Measurements from ENCODE around the gene GCA. TPM values are rescaled to one million over a fixed set of nuclear protein-coding genes. Genes with fewer than 3 reads are reported as not detected.

Gene GCA
- total and polyA plus RNA-seq, 2 of the 13 experiments (the other 11 are each of a cell fraction or from before 2014, with no cell fraction given), result 42.0 to 48.3 TPM

DNA sequence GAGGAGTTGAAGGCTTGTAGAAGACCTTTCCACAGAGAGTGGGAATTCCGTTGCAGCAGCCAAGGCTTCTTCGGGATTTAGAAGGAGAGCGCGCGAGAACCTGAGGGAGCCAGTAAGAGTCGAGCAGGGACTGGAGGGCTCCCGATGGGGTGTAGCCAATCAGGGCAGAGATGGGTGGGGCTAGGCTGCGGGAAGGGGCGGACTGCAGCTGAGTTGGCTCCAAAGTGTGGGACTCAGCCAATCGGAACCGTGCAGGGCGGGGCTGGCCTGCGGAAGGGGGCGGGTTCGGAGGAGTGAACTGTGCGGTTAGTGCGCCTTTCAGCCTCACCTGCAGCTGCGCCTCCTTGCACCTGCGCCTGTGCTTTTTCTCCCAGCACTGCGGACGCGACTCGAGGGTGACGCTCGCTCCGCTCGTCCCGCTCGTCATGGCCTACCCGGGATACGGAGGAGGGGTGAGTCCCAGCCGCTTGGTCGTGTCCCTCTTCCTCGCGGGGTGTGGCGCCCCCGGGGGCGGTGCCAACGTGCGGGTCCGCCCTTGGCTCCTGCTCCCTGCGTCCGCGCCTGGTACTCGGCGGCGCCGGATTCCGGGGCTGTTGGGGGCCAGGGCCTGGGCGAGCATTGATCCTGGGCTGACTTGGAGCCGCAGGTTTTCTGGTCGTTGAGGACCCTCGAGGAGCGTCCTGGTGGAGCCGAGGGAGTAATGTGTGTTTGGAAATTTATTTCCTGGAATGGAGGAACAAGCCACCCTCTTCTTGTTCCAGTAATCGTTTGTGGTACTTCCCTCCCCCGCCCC, at the start of gene GCA (continued):
- TF ChIP-seq U2AF2 (IDR thresholded peaks at IDR 0.05; ENCODE audit: low read depth, low read length) (no peak), NFE2 (CRISPR knock-in tag; IDR thresholded peaks at IDR 0.05) (no peak), ZNF589 (CRISPR knock-in tag; conservative IDR thresholded peaks at IDR 0.05) (peak; percentile 80; the same call in 1 of the 2 replicates), SNAPC5 (CRISPR knock-in tag; IDR thresholded peaks at IDR 0.05; ENCODE audit: borderline replicate concordance) (0 out of 2 replicates have a peak, but pooled peaks have one; percentile 67), NR2F6 (IDR thresholded peaks at IDR 0.05) (no peak), NR2F6 (CRISPR knock-in tag; IDR thresholded peaks at IDR 0.05) (peak; percentile 33; the same call in 1 of the 2 replicates), NFYB (CRISPR knock-in tag; IDR thresholded peaks at IDR 0.05) (peak; percentile 91), KDM6A (CRISPR knock-in tag; IDR thresholded peaks at IDR 0.05; ENCODE audit: low read depth) (no peak), TEAD3 (CRISPR knock-in tag; optimal IDR thresholded peaks at IDR 0.05; ENCODE audit: borderline replicate concordance) (peak; percentile 52), ZFAT (CRISPR knock-in tag; conservative IDR thresholded peaks at IDR 0.05) (no peak), ZNF552 (CRISPR knock-in tag; IDR thresholded peaks at IDR 0.05; ENCODE audit: borderline replicate concordance) (peak; percentile 93), WIZ (CRISPR knock-in tag; IDR thresholded peaks at IDR 0.05) (peak; percentile 79), XRCC5 (optimal IDR thresholded peaks at IDR 0.05; ENCODE audit: low read length) (peak; percentile 89), AKAP8 (CRISPR knock-in tag; IDR thresholded peaks at IDR 0.05) (no peak), ATF7-NPFF (CRISPR knock-in tag; IDR thresholded peaks at IDR 0.05; ENCODE audit: low read depth) (peak; percentile 81), ZNF672 (CRISPR knock-in tag; IDR thresholded peaks at IDR 0.05) (no peak), HOXA9 (CRISPR knock-in tag; IDR thresholded peaks at IDR 0.05; ENCODE audit: borderline replicate concordance) (peak; percentile 78; the same call in 1 of the 2 replicates), PHB2 (IDR thresholded peaks at IDR 0.05; ENCODE audit: partially characterized antibody) (no peak)
- TF ChIP-seq, protein P1, sequence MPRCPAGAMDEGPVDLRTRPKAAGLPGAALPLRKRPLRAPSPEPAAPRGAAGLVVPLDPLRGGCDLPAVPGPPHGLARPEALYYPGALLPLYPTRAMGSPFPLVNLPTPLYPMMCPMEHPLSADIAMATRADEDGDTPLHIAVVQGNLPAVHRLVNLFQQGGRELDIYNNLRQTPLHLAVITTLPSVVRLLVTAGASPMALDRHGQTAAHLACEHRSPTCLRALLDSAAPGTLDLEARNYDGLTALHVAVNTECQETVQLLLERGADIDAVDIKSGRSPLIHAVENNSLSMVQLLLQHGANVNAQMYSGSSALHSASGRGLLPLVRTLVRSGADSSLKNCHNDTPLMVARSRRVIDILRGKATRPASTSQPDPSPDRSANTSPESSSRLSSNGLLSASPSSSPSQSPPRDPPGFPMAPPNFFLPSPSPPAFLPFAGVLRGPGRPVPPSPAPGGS (CRISPR knock-in tag; IDR thresholded peaks at IDR 0.05), result peak; percentile 97
- TF ChIP-seq, protein P2, sequence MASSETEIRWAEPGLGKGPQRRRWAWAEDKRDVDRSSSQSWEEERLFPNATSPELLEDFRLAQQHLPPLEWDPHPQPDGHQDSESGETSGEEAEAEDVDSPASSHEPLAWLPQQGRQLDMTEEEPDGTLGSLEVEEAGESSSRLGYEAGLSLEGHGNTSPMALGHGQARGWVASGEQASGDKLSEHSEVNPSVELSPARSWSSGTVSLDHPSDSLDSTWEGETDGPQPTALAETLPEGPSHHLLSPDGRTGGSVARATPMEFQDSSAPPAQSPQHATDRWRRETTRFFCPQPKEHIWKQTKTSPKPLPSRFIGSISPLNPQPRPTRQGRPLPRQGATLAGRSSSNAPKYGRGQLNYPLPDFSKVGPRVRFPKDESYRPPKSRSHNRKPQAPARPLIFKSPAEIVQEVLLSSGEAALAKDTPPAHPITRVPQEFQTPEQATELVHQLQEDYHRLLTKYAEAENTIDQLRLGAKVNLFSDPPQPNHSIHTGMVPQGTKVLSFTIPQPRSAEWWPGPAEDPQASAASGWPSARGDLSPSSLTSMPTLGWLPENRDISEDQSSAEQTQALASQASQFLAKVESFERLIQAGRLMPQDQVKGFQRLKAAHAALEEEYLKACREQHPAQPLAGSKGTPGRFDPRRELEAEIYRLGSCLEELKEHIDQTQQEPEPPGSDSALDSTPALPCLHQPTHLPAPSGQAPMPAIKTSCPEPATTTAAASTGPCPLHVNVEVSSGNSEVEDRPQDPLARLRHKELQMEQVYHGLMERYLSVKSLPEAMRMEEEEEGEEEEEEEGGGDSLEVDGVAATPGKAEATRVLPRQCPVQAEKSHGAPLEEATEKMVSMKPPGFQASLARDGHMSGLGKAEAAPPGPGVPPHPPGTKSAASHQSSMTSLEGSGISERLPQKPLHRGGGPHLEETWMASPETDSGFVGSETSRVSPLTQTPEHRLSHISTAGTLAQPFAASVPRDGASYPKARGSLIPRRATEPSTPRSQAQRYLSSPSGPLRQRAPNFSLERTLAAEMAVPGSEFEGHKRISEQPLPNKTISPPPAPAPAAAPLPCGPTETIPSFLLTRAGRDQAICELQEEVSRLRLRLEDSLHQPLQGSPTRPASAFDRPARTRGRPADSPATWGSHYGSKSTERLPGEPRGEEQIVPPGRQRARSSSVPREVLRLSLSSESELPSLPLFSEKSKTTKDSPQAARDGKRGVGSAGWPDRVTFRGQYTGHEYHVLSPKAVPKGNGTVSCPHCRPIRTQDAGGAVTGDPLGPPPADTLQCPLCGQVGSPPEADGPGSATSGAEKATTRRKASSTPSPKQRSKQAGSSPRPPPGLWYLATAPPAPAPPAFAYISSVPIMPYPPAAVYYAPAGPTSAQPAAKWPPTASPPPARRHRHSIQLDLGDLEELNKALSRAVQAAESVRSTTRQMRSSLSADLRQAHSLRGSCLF (CRISPR knock-in tag; IDR thresholded peaks at IDR 0.05; ENCODE audit: borderline replicate concordance), result no peak
- TF ChIP-seq, protein P3, sequence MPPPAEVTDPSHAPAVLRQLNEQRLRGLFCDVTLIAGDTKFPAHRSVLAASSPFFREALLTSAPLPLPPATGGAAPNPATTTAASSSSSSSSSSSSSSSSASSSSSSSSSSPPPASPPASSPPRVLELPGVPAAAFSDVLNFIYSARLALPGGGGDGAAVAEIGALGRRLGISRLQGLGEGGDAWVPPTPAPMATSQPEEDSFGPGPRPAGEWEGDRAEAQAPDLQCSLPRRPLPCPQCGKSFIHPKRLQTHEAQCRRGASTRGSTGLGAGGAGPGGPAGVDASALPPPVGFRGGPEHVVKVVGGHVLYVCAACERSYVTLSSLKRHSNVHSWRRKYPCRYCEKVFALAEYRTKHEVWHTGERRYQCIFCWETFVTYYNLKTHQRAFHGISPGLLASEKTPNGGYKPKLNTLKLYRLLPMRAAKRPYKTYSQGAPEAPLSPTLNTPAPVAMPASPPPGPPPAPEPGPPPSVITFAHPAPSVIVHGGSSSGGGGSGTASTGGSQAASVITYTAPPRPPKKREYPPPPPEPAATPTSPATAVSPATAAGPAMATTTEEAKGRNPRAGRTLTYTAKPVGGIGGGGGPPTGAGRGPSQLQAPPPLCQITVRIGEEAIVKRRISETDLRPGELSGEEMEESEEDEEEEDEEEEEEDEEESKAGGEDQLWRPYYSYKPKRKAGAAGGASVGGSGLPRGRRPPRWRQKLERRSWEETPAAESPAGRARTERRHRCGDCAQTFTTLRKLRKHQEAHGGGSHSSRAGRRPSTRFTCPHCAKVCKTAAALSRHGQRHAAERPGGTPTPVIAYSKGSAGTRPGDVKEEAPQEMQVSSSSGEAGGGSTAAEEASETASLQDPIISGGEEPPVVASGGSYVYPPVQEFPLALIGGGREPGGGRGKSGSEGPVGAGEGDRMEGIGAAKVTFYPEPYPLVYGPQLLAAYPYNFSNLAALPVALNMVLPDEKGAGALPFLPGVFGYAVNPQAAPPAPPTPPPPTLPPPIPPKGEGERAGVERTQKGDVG (CRISPR knock-in tag; IDR thresholded peaks at IDR 0.05; ENCODE audit: borderline replicate concordance), result peak; percentile 85
